Endothelial cell of umbilical vein (primary cell): ENCODE measurements around the gene CD24.

Source experiments
- EZH2 ChIP-seq: IDR thresholded peaks from 2 replicates; pipeline ENCODE4 v1.6.1; 2012; ENCODE audit warnings: borderline replicate concordance, low read depth, mild to moderate bottlenecking, moderate library complexity, low read length, inconsistent platforms; ENCODE audit not compliant: severe bottlenecking
- MYC ChIP-seq: IDR thresholded peaks from one replicate; pipeline ENCODE4 v1.6.1; 2011; ENCODE audit warnings: mild to moderate bottlenecking, low read depth, low read length
- POLR2A ChIP-seq: IDR thresholded peaks from 2 replicates; pipeline ENCODE4 v1.6.1; 2012; ENCODE audit warnings: low read depth, mild to moderate bottlenecking, control low read depth, low read length
- POLR2AphosphoS5 ChIP-seq: IDR thresholded peaks from 2 replicates; pipeline ENCODE4 v1.6.1; 2012; ENCODE audit warnings: low read depth, mild to moderate bottlenecking, control low read depth, low read length, moderate library complexity; ENCODE audit not compliant: insufficient read depth
- TF ChIP-seq, protein P1 (sequence below), 2 donors: IDR thresholded peaks; 1 replicate in 1 of 2; 2 replicates in 1 of 2; pipeline ENCODE4 v1.5.1; 2011; ENCODE audit warnings: low read length in 2 of 2, mild to moderate bottlenecking in 2 of 2, moderate library complexity in 2 of 2, control low read depth in 1 of 2, inconsistent platforms in 1 of 2, low read depth in 1 of 2; ENCODE audit not compliant: insufficient read depth in 1 of 2; ENCODE audit errors: extremely low read depth in 1 of 2

DNA sequence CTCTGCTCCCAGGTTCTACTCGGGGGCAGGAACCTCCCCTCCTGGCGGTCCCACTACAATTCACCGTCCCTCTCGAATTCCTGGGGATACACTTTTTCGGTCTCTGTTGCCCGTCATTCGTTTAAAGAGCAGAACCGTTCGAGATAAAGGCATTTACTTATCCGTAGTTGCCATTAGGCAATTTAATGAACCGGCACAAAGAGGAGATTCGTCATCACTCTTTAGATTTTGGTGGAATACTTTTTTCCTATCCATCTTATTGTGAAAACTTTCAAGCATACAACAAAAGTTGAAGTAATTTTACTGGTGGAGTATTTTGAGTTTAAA is 1.2 kb upstream of the CD24 start:
- TF ChIP-seq, protein P1, sequence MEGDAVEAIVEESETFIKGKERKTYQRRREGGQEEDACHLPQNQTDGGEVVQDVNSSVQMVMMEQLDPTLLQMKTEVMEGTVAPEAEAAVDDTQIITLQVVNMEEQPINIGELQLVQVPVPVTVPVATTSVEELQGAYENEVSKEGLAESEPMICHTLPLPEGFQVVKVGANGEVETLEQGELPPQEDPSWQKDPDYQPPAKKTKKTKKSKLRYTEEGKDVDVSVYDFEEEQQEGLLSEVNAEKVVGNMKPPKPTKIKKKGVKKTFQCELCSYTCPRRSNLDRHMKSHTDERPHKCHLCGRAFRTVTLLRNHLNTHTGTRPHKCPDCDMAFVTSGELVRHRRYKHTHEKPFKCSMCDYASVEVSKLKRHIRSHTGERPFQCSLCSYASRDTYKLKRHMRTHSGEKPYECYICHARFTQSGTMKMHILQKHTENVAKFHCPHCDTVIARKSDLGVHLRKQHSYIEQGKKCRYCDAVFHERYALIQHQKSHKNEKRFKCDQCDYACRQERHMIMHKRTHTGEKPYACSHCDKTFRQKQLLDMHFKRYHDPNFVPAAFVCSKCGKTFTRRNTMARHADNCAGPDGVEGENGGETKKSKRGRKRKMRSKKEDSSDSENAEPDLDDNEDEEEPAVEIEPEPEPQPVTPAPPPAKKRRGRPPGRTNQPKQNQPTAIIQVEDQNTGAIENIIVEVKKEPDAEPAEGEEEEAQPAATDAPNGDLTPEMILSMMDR (IDR thresholded peaks at IDR 0.05; ENCODE audit: extremely low read depth in 1 of 2, insufficient read depth in 1 of 2, low read depth in 1 of 2, low read length in 2 of 2): no peak
- TF ChIP-seq POLR2A: no peak
- TF ChIP-seq POLR2AphosphoS5: no peak
- no peak for TF ChIP-seq MYC
- no peak for TF ChIP-seq EZH2
